ENCODE measurements around the gene CAGE1. TPM values are rescaled to one million over a fixed set of nuclear protein-coding genes. Genes with fewer than 3 reads are reported as not detected.

Gene CAGE1
- total RNA-seq, 2 donors from 2014 or later: not detected

- Histone ChIP-seq H3K36me3 (peaks cover 12% of the 10 kb centered on the region), H3K4me1 (peaks cover 0 to 21% of the 10 kb centered on the region in 2 donors), H3K9me3 (no peaks in the 10 kb centered on the region), H3K27ac (peak overlapping the region; percentile 92 to 96), H3K27me3 (no peaks in the 10 kb centered on the region), H3K4me3 (peak overlapping the region; percentile 99)
- TF ChIP-seq CTCF (IDR thresholded peaks at IDR 0.05): no peak
- no peak for DNase-seq (ENCODE audit: low spot score)
These were observed 75.9 kb downstream of the CAGE1 start for GRCh38 chr6:7313505-7314165.

DNA sequence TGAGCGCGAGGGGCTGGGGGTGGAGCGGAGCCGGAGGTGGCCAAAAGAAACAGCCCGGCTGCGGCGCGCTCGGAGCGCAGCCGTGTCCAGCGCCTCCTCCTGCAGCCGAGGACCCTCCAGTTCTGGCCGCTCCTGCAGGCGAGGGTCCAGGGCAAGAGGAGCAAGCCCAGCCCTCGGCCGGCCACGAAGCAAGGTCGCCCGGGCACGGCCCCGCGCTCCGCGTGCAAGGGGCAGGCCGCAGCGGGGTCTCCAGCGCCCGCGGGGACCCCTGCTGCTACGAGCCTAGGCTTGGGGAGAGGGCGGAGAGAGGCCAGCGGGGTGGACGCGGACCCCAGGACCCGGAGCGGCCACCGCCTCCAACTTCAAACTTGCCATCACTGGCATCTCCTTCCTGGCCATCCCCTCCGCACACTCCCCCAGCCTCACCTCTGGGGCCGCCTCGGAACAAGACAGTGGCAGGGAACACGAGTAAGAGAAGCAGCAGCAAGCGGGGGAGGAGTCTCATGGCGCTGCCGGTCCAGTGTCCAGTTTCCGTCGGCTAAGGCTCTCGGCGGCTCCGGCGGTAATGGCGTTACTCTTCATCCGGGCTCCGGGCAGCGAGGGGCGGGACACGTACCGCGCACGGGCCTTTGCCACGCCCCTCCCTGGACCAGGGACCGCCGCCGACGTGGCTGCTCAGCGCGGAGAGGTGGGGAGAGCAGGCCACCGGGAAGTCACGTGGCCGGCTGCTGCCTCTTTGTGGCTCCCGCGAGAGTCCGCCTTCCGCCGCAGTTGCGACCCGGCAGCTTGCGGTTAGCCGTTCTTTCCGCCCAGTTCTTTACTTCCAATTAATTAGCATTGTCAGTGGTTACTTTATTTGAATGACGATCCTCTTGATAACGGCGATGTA, 76.7 kb downstream of the CAGE1 start, which contains the start of gene SSR1:
SSR1 (minus strand) TSS at position 584 of the 889 bp plus-strand sequence; CDS start at position 505, 79 bp downstream.
- TF ChIP-seq CTCF (IDR thresholded peaks at IDR 0.05): no peak
- Histone ChIP-seq H3K9me3 (no peaks in the 10 kb centered on the region), H3K4me1 (peaks cover 0 to 21% of the 10 kb centered on the region in 2 donors), H3K27me3 (no peaks in the 10 kb centered on the region), H3K36me3 (peaks cover 18% of the 10 kb centered on the region), H3K4me3 (peak within 1 kb of the TSS; percentile 99), H3K27ac (peak within 1 kb of the TSS; percentile 92 to 96)
- peak; percentile 97 for DNase-seq (ENCODE audit: low spot score)

DNA sequence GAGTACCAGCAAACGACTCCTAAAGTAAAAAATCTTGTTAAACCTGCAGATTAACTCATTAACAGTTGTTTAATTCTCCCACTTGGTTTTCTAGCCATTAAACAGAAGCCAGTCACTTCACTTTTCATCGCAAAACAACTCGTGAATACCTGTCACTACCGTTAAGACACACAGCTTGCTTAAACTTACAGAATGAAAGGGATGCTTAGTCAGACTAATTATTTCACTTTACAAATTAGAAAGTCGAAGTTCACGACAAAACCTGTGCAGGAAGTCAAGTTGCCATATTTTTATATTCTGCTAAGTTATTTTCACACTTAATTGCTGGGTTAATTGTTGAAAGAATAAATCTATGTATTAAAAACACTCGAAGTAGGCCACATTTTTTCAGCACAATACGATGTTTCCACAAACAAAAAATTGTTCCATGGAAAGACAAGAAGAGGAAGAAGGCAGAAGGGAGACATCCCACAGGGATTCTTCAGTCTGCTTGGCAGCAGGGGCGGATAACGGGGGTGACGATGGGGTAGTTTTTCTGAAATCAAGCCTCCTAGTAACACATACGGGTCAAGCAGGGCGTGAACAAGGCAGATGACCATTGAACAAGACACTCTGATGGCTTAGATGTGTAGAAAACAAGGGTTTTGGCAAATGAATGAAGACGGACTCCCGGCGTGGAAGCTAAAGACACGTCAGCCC, 77.5 kb downstream of the CAGE1 start:
- H3K27ac ChIP-seq: peak overlapping the region; percentile 92 to 96
- H3K27me3 ChIP-seq: no peaks in the 10 kb centered on the region
- peaks cover 0 to 21% of the 10 kb centered on the region in 2 donors for H3K4me1 ChIP-seq
- no peak for DNase-seq (ENCODE audit: low spot score)
- no peaks in the 10 kb centered on the region for H3K9me3 ChIP-seq
- TF ChIP-seq CTCF (IDR thresholded peaks at IDR 0.05): no peak
- peak overlapping the region; percentile 99 for H3K4me3 ChIP-seq
- peaks cover 26% of the 10 kb centered on the region for H3K36me3 ChIP-seq

GRCh38 chr6:7311176-7311575, 78.4 kb downstream of the CAGE1 start:
- no peak for DNase-seq (ENCODE audit: low spot score)
- peaks cover 0 to 21% of the 10 kb centered on the region in 2 donors for H3K4me1 ChIP-seq
- H3K36me3 ChIP-seq: peaks cover 29% of the 10 kb centered on the region
- no peak for TF ChIP-seq CTCF (IDR thresholded peaks at IDR 0.05)
- no peak overlapping the region for H3K4me3 ChIP-seq
- H3K9me3 ChIP-seq: no peaks in the 10 kb centered on the region
- no peaks in the 10 kb centered on the region for H3K27me3 ChIP-seq
- H3K27ac ChIP-seq: no peak overlapping the region

DNA sequence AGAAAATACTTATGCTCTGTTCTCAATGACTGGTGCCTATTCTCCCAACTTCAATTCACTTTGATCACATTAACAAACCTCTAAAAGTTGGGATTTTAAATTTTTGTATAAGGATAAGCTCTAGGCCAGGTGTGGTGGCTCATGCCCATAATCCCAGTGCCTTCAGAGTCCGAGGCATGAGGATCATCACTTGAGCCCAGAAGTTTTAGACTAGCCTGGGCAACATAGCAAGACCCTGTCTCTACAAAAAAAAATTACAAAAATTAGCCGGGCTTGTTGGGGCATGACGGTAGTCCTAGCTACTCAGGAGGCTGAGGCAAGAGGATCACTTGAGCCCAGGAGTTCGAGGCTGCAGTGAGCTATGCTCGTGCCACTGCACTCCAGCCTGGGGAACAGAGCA, 80.5 kb downstream of the CAGE1 start:
- Histone ChIP-seq H3K27me3 (no peaks in the 10 kb centered on the region), H3K4me3 (no peak overlapping the region), H3K27ac (no peak overlapping the region), H3K4me1 (peaks cover 0 to 21% of the 10 kb centered on the region in 2 donors), H3K36me3 (peaks cover 47% of the 10 kb centered on the region), H3K9me3 (no peaks in the 10 kb centered on the region)
- TF ChIP-seq CTCF (IDR thresholded peaks at IDR 0.05): no peak
- no peak for DNase-seq (ENCODE audit: low spot score)

Measured in right atrium auricular region (tissue), 2 donors.